A549 (cell line): Measurements from ENCODE around the gene LTV1. TPM values are rescaled to one million over a fixed set of nuclear protein-coding genes. Genes with fewer than 3 reads are reported as not detected.

Experiments
- ATAC-seq, 2 experiments: fragments of 200-7000 bp in 1 of 2; fragments of >200 bp in 1 of 2; cut with Nextera tagmentation in 1 of 2; cut with Tn5 transposase in 1 of 2; 3 replicates each; pipeline versions ENCODE4 v1.8.0 to v1.9.1; 2018 to 2020; ENCODE audit warnings: mild to moderate bottlenecking in 1 of 2, moderate library complexity in 1 of 2
- CTCF ChIA-PET: fragments of 300-600 bp; sonication (Branson Sonifier 250); formaldehyde crosslinking; extraction: SDS; loops from one replicate; lab custom pipeline; 2021; ENCODE audit warnings: antibody characterized with exemption, inconsistent platforms; lab: Yijun Ruan, JAX
- POLR2A ChIA-PET: fragments of 350-600 bp; formaldehyde crosslinking; extraction: SDS; loops from one replicate; lab custom pipeline; 2021; ENCODE audit warnings: antibody characterized with exemption, inconsistent platforms; lab: Yijun Ruan, JAX
- DNase-seq, 2 experiments: peaks; one replicate each; pipeline versions ENCODE4 v3.0.0 to v3.0.0-alpha.2; 2011 to 2016; ENCODE audit warnings: low read depth in 1 of 2, low spot score in 1 of 2
- FAIRE-seq: peaks from 2 replicates; lab custom pipeline; 2011; peaks lifted over from hg19 to GRCh38; lab: Jason Lieb, UNC
- H3K27ac ChIP-seq, 2 experiments: fragments of >200 bp; sonication (Bioruptor Twin); formaldehyde crosslinking; 3 replicates each; pipeline ENCODE4 v1.5.1; 2016 to 2017
- H3K4me1 ChIP-seq: fragments of >200 bp; sonication (Bioruptor Twin); formaldehyde crosslinking; 3 replicates; pipeline ENCODE4 v1.6.1; 2016
- H3K4me2 ChIP-seq: fragments of >200 bp; sonication (Bioruptor Twin); formaldehyde crosslinking; 3 replicates; pipeline ENCODE4 v1.6.1; 2016
- H3K4me3 ChIP-seq: fragments of >200 bp; sonication (Bioruptor Twin); formaldehyde crosslinking; 3 replicates; pipeline ENCODE4 v1.5.1; 2016
- H3K9me3 ChIP-seq: fragments of >200 bp; sonication (Bioruptor Twin); formaldehyde crosslinking; 3 replicates; pipeline ENCODE4 v1.6.1; 2016
- ATOH8 ChIP-seq: fragments of 250-450 bp; sonication (Bioruptor Pico); IDR thresholded peaks from 2 replicates; pipeline ENCODE4 v1.5.0; 2020; ENCODE audit warnings: low read depth, mild to moderate bottlenecking, moderate library complexity
- BCL3 ChIP-seq: fragments of >200 bp; sonication (Bioruptor Twin); formaldehyde crosslinking; IDR thresholded peaks from 3 replicates; pipeline ENCODE4 v1.6.1; 2016
- BHLHE40 ChIP-seq: IDR thresholded peaks from 2 replicates; pipeline ENCODE4 v1.6.1; 2012; ENCODE audit warnings: low read depth, low read length, inconsistent platforms
- EHMT2 ChIP-seq: fragments of 200-600 bp; sonication (generic); IDR thresholded peaks from 2 replicates; pipeline ENCODE4 v1.6.1; 2016; ENCODE audit warnings: antibody characterized with exemption, low read depth, mild to moderate bottlenecking, moderate library complexity
- ELK1 ChIP-seq: fragments of 150-350 bp; IDR thresholded peaks from 2 replicates; pipeline ENCODE4 v1.6.1; 2014; ENCODE audit warnings: low read depth, mild to moderate bottlenecking, low read length
- ESRRA ChIP-seq: fragments of 150-350 bp; IDR thresholded peaks from 2 replicates; pipeline ENCODE4 v1.6.1; 2014; ENCODE audit warnings: mild to moderate bottlenecking, low read length, borderline replicate concordance
- FOSL2 ChIP-seq, 2 experiments: fragments of 450-650 bp in 1 of 2; fragments of >200 bp in 1 of 2; sonication (Bioruptor Twin) in 1 of 2; formaldehyde crosslinking; IDR thresholded peaks; 2 replicates each; pipeline versions ENCODE4 v1.5.0 to v1.6.1; 2016 to 2020; ENCODE audit warnings: mild to moderate bottlenecking in 1 of 2, moderate library complexity in 1 of 2
- HDAC2 ChIP-seq: fragments of 200-600 bp; sonication (generic); IDR thresholded peaks from 2 replicates; pipeline ENCODE4 v1.6.1; 2016
- HES2 ChIP-seq: fragments of >200 bp; sonication (Bioruptor Twin); formaldehyde crosslinking; IDR thresholded peaks from 2 replicates; pipeline ENCODE4 v1.6.1; 2016
- JUNB ChIP-seq: fragments of >200 bp; sonication (Bioruptor Twin); formaldehyde crosslinking; IDR thresholded peaks from 2 replicates; pipeline ENCODE4 v1.6.1; 2016
- KDM1A ChIP-seq: fragments of 200-600 bp; sonication (generic); IDR thresholded peaks from 2 replicates; pipeline ENCODE4 v1.6.1; 2016; ENCODE audit warnings: low read depth, mild to moderate bottlenecking
- MAX ChIP-seq: IDR thresholded peaks from 2 replicates; pipeline ENCODE4 v1.6.1; 2012
- NPAS2 ChIP-seq: fragments of 250-450 bp; sonication (Bioruptor Pico); IDR thresholded peaks from 2 replicates; pipeline ENCODE4 v1.8.0; 2022; ENCODE audit warnings: mild to moderate bottlenecking, moderate library complexity, borderline replicate concordance
- RAD21 ChIP-seq, 2 experiments: fragments of >200 bp in 1 of 2; sonication (Bioruptor Twin) in 1 of 2; formaldehyde crosslinking in 1 of 2; IDR thresholded peaks in 1 of 2; conservative IDR thresholded peaks in 1 of 2; 2 replicates in 1 of 2; 3 replicates in 1 of 2; pipeline ENCODE4 v1.6.1; 2012 to 2018; ENCODE audit warnings: inconsistent platforms in 1 of 2
- RFX5 ChIP-seq: fragments of 450-650 bp; IDR thresholded peaks from 2 replicates; pipeline ENCODE4 v1.7.1; 2014; ENCODE audit warnings: antibody characterized with exemption, mild to moderate bottlenecking, moderate library complexity
- SMC3 ChIP-seq: fragments of >200 bp; sonication (Bioruptor Twin); formaldehyde crosslinking; IDR thresholded peaks from 3 replicates; pipeline ENCODE4 v1.6.1; 2018; ENCODE audit warnings: inconsistent platforms
- USF2 ChIP-seq: fragments of 450-650 bp; IDR thresholded peaks from 2 replicates; pipeline ENCODE4 v1.6.1; 2014; ENCODE audit warnings: antibody characterized with exemption
- ZC3H11A ChIP-seq: fragments of 450-650 bp; IDR thresholded peaks from 2 replicates; pipeline ENCODE4 v1.6.1; 2014; ENCODE audit warnings: antibody characterized with exemption, mild to moderate bottlenecking
- ZFP36 ChIP-seq: fragments of 450-650 bp; IDR thresholded peaks from 2 replicates; pipeline ENCODE4 v1.6.1; 2014; ENCODE audit warnings: borderline replicate concordance; ENCODE audit not compliant: partially characterized antibody
- ZNF302 ChIP-seq: fragments of 250-450 bp; sonication (Bioruptor Pico); IDR thresholded peaks from 2 replicates; pipeline ENCODE4 v1.9.0; 2021; ENCODE audit warnings: inconsistent platforms, mild to moderate bottlenecking, moderate library complexity
- WGBS: methylation state at CpG from one replicate; pipeline ENCODE4 v1.1.6; 2017; ENCODE audit errors: missing lambda C conversion rate; 5-methylcytosine and 5-hydroxymethylcytosine counted together
- polyA plus RNA-seq, 4 experiments: library from polyadenylated mRNA; depleted of rRNA in 3 of 4; stranded (reverse); fragments of >200 nt; fragmentation: RNase III in 1 of 4; extraction: RNeasy Plus Mini Kit Qiagen cat#74134 plus additional on column Dnase treatment in 1 of 4; gene quantifications; 2 replicates in 3 of 4; 3 replicates in 1 of 4; pipeline ENCODE4 v1.2.3, GENCODE V29; 2011 to 2017

The LTV1 gene
- polyA plus RNA-seq, 2 of the 4 experiments (the other 2 are of a cell fraction) = 50.7 to 52.4 TPM

- FAIRE-seq = no peak
- POLR2A ChIA-PET = no interaction called here
- Histone ChIP-seq H3K4me1 (no peaks in the 10 kb centered on the region), H3K4me3 (no peak overlapping the region)
- TF ChIP-seq ZC3H11A (no peak), USF2 (no peak), BCL3 (no peak), BHLHE40 (no peak), HDAC2 (no peak), HES2 (no peak), JUNB (no peak), ELK1 (no peak)
- TF ChIP-seq, all 56 proteins: peak for 0
- no peak for ATAC-seq
- WGBS = 49% methylated on average over 6 of the region's 6 CpGs
- Histone ChIP-seq H3K27ac (no peak overlapping the region), H3K4me2 (no peak overlapping the region), H3K9me3 (no peaks in the 10 kb centered on the region)
- no peak for DNase-seq
- CTCF ChIA-PET = no interaction called here
Observed at GRCh38 chr6:143901885-143902750, 59.0 kb downstream of the LTV1 start.

GRCh38 chr6:143902827-143903226 lies 59.7 kb downstream of the LTV1 start:
- no peaks in the 10 kb centered on the region for H3K9me3 ChIP-seq
- FAIRE-seq = no peak
- DNase-seq = no peak
- WGBS = 31% methylated on average over 2 of the region's 2 CpGs
- no peak overlapping the region for H3K27ac ChIP-seq
- TF ChIP-seq HDAC2 = no peak
- no peak for TF ChIP-seq RFX5
- TF ChIP-seq MAX = no peak
- no peak for TF ChIP-seq EHMT2
- no peak for TF ChIP-seq RAD21 (conservative IDR thresholded peaks at IDR 0.05 in 1 of 2, IDR thresholded peaks at IDR 0.05 in 1 of 2)
- no peak for TF ChIP-seq KDM1A
- no peak for TF ChIP-seq ZNF302 (CRISPR knock-in tag)
- no peak for TF ChIP-seq SMC3
- TF ChIP-seq ZFP36 = no peak
- no peak for TF ChIP-seq BCL3
- H3K4me3 ChIP-seq = no peak overlapping the region
- H3K4me2 ChIP-seq = no peak overlapping the region
- ATAC-seq = no peak
- POLR2A ChIA-PET = no interaction called here
- CTCF ChIA-PET = interaction anchor here (0.8 kb wide), 1 partner anchor 9 kb away, joined by 3 read pairs; no protein-coding TSS in a partner anchor
- no peaks in the 10 kb centered on the region for H3K4me1 ChIP-seq

- ATAC-seq = no peak
- Histone ChIP-seq H3K4me3 (no peak overlapping the region), H3K4me2 (no peak overlapping the region), H3K27ac (no peak overlapping the region), H3K4me1 (no peaks in the 10 kb centered on the region), H3K9me3 (no peaks in the 10 kb centered on the region)
- DNase-seq = no peak
- no peak for FAIRE-seq
- WGBS = 73% methylated on average over 1 of the region's 1 CpG
- TF ChIP-seq NPAS2 (CRISPR knock-in tag) (no peak), FOSL2 (IDR thresholded peaks at IDR 0.05) (no peak), FOSL2 (CRISPR knock-in tag; IDR thresholded peaks at IDR 0.05) (no peak), ESRRA (no peak), BHLHE40 (no peak), ATOH8 (no peak)
- POLR2A ChIA-PET = no interaction called here
- CTCF ChIA-PET = no interaction called here
Observed at GRCh38 chr6:143911028-143911427, 67.9 kb downstream of the LTV1 start.
